ENCODE data around the gene SFTPD. TPM values are rescaled to one million over a fixed set of nuclear protein-coding genes. Genes with fewer than 3 reads are reported as not detected.

Gene SFTPD
- total RNA-seq, 1 donor from 2014 or later = not detected

GRCh38 chr10:79946271-79947082, 2.4 kb downstream of the SFTPD start:
- intact Hi-C loops (cut with micrococcal nuclease) = no loop called here

DNA sequence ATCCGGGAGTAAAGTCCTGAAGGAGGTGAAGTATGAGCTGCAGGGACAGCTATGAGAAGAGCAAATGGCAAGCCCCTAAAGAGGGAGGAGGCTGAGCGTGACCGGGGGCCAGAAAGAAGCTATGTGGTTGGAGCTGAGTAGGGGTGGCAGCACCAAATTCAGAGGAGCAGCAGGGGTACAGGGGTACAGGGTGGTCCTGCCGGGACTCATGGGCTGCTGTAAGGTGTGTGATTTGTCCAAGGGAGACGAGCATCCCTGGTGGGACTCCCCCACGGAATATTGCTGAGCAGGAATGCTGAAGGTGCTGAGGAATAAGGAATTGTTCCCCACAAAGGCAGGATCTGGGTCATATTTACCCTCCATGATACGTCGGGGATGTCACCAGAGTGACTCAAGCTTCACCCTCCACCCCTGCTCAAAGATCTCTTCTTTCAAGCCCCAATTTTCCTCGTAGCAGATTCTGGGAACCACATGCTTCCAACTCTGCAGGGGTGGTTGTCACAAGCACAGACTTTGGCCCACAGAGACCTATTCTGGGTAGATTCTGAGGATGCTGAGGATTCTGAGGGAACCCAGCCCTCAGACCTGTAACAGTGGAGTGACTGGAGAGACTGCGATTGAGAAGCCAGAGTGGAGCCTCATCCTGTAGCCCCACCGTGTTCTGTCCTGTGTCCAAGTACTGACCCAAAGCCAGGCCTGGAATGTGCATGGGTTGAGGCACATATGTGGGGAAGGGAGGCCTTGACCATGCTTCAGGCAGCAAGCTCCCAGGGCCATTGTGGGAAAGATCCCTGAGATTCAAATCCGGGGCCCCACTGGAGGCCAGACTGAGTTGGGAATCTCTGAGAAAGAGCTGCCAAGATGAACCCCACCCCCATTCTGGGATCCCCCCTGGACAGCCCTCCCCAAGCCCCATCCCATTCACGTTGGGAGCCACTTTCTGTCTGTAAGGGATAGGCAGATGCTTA, 4.2 kb downstream of the SFTPD start:
- intact Hi-C loops (cut with micrococcal nuclease) = no loop called here

GRCh38 chr10:79943871-79944270, 5.0 kb downstream of the SFTPD start:
- intact Hi-C loops (cut with micrococcal nuclease) = no loop called here

DNA sequence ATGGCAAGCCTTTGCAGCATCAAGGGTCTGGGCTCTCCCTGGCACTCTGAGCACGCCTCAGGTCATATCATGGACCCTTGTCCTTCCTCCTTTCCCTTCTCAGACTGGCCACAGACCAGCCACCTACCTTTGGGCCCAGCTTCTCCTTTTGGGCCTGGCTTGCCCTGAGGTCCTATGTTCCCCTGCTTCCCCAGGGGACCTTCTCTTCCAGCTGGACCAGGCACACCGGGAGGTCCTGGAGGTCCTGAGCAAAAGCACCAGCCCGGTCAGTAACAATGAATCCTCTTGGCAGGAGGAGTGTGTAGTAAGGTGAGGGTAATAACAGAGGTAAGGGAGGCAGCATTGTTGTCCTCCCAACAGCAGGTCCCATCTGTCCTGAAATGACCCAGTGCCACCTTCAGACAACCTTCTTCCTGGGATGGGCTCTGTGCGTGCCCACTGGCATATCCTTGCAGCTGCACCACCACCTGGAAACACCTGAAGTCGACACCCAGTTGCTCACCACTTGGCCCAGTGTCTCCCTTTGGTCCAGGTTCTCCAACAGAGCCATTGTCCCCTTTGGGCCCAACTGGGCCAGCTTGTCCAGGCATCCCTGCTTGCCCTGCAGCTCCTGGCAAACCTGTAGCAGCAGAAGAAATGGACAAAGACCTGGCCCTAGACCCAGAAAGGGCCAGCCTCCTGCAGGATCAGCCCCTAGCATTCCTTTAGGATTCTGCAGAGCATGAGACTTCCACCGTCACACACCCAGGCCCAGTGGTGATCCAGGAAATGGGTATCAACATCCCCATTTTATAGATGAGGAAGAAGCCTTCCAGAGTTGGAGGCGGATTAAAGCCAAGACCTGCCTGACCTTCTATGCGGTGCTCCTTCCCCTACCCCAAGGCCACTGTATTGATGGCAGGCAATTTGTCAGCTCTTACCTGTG, 6.4 kb downstream of the SFTPD start:
- intact Hi-C loops (cut with micrococcal nuclease) = no loop called here

DNA sequence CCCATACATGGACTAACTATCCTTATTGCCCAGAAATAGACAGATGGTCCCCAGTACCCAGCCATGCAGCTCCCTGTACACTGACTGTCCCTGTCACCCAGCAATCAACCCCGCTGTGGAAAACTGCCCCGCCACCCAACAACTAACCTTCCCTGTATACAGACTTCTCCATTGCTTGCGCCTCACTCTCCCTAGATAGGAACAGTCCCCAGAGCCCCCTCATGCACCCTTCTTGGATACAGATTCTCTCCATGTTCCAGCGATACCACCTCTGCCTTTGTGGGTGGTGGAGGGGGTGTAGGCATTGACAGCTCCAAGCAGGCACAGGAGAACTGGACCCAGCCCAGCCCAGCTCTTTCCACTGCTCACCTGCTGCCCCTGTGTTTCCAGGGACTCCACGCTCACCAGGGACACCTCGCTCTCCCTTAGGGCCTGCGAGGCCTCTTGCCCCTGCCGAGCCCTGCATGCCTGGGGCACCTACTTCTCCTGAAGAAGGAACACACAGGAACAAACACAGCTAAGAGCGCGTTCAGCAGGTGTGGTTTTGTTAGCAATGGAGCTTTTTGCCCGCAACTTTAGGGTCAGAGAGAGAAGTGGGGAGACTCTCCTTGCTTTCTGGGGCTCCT, 7.2 kb downstream of the SFTPD start:
- intact Hi-C loops (cut with micrococcal nuclease) = no loop called here

GRCh38 chr10:79941146-79941545, 7.8 kb downstream of the SFTPD start:
- intact Hi-C loops (cut with micrococcal nuclease) = no loop called here

DNA sequence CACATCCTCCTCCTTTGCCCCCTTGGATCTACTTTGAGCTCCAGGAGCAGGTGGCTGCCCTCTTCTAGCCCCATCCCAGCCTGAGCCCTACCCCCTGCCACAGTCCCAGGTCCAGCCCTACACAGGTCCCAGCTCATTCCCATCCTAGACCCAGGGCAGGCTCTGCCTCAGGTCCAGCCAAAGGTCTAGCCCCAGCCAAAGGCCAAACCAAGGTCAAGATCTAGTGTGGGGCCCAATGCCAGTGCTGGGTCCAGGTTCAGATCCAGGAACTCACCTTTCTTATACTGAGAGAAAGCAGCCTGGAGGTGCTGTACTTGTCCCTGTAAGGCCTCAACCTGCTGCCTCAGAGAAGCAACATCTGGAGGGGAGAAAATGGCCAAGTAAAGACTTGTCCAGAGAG, 8.5 kb downstream of the SFTPD start:
- intact Hi-C loops (cut with micrococcal nuclease) = no loop called here

DNA sequence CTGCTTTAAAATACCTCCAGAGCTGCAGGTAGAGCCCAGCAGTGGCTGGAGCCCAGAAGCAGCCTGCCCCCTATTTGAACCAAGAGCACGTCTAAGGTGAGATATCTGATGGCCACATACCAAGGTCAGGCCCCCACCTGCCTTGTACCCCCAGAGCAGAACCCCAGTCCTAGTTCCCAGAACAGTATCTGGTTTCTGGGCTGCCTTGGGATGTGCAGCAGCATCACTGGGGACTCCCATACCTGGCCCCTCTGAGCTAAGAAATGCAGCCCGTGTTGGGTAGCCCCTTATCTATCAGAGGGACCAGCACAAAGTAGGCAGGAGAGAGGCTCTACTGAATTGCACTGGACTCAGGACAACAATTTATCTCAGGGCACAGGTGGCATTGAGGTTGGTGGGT, 8.9 kb downstream of the SFTPD start:
- intact Hi-C loops (cut with micrococcal nuclease) = no loop called here

DNA sequence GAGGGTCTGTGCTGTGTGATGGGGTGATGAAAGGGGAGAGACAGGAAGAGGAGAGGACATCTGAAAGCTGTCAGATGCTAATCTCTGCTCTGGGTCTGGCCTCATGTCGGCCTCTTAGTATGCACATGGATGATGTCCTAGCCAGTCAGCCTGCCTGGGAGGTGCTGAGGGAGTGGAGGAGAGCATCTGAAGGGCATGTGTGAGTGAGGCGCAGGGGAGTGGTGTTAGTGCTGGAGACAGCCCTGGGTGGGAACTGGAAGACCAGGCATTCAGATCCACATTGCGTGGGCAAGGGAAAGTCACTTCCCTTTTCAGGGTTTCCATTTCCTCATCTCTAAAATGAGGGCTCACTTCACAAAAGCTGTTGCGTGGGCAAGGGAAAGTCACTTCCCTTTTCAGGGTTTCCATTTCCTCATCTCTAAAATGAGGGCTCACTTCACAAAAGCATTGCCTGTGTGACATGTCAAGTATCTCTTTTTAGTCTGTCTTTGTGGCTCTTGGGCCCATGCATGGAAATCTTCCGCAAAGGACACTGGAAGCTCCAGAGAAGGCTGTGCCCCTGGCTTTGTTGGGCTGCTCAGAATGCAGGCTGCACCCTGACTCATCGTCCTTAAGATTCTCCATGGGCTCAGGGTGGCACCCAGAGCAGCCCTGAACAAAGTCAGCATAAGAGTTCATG, 10.0 kb downstream of the SFTPD start:
- intact Hi-C loops (cut with micrococcal nuclease) = no loop called here

DNA sequence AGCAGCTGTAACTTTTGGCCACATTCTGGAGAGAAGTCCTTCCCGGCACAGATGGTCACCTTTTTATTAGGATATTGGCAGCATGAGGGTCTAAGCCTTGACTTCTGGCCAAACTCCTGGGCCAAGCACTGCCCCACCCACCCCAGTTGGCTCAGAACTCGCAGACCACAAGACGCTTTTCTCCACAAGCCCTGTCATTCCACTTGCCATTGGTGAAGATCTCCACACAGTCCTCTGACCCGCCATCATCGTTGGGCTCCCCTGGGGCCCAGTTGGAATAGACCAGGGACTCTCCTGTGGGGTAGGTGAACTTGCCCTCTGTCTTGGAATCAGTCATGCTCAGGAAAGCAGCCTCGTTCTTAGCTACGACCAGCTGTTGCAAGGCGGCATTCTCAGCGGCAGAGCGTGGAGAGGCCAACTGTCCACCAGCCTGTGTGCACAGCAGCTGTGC, 11.2 kb downstream of the SFTPD start:
- intact Hi-C loops (cut with micrococcal nuclease) = no loop called here

DNA sequence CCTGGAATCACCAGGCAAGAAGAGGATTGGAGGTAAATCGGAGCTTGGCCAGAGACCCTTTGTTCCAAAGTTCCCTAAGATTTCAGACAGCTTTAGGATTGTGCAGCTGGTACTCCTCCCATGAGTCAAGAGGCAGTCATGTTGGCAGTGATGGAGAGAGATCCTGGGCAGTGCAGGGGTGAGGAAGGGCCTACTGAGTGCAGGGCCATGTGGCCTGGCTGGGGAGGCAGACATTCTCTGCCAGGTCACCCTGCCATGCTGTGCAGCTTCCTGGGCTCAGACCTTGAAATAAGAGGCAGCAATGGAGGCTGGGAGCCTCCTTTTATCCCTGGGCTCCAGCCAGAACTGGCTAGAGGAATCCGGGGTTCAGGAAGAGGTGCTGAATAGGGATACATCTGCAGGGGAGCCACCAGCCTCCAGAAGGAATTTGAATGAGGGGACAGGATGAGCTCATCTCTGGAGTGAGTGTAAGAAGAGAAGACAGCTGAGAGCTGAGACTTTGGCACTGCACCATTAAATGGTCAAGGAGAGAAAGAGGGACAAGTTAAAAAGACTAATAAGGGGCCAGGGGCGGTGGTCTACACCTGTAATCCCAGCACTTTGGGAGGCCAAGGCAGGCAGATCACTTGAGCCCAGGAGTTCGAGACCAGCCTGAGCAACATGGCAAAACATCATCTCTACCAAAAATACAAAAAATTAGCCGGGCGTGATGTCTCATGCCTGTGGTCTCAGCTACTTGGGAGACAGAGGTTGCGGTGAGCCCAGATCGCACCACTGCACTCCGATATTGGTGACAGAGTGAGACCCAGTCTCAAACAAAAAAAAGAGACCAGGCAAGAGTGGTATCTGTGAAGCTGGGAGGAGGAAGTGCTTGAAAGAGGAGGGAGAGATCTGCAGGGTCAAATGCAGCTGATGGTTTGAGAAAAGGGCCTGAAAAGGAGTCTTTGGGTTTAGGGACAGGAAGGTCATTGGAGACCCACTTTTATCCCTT, 12.0 kb downstream of the SFTPD start:
- intact Hi-C loops (cut with micrococcal nuclease) = no loop called here

DNA sequence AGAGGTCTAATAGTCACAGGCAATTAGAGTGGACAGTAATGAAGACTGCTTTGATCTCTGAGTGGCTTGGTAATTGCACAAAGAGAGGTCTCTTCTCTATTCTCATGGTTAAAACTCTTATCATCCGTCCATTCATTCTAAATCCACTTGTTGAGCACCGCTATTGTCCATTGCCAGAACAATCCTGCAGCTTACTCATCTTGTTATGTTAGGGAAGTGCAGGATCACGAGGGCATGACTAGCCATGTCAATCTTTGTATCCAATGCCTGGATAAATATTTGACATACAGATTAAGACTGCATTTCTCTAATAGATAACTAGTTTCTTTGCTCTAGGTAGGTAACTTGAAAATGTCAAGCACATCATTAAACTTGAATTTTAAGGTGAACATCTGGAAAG, 14.9 kb downstream of the SFTPD start:
- intact Hi-C loops (cut with micrococcal nuclease) = no loop called here

- intact Hi-C loops (cut with micrococcal nuclease) = no loop called here
Measured at GRCh38 chr10:79932841-79933379, 16.0 kb downstream of the SFTPD start.

DNA sequence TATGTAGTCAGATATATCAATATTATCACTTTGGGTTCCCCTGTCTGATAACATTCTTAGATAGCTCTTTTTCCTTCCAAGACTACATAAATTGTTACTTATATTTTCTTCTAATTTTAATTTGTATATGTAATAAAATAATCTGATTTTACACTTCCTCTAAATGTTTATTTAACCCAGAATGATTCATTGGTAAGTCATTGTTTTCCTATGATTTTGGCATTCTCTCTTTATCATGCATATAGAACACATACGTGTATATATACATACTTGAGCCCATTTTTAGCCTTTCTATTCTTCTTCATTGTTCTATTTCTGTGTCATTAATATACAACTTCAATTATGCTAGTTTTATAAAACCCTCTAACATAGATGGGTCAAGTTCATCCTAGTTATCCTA, 16.6 kb downstream of the SFTPD start:
- intact Hi-C loops (cut with micrococcal nuclease) = no loop called here

GRCh38 chr10:79930751-79931150, 18.2 kb downstream of the SFTPD start:
- intact Hi-C loops (cut with micrococcal nuclease) = no loop called here

DNA sequence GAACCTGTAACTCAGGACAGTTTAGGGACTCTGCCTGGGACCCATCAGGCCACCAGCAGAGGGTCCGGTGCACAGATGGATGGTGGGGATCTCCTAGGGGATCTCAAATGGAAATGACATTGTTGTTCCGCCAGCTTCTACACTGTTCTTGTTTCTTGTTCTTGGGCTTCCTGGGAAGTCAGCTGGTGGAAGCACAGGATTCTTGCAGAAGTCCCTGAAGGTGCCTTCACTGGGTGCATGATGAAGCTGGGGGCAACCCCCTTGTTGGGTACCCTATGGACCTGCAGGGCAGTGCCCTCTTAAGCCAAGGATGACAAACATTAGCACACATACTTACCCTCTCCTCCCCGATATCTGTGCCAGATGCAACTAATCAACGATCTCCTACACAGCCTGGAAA, 18.6 kb downstream of the SFTPD start:
- intact Hi-C loops (cut with micrococcal nuclease) = no loop called here

DNA sequence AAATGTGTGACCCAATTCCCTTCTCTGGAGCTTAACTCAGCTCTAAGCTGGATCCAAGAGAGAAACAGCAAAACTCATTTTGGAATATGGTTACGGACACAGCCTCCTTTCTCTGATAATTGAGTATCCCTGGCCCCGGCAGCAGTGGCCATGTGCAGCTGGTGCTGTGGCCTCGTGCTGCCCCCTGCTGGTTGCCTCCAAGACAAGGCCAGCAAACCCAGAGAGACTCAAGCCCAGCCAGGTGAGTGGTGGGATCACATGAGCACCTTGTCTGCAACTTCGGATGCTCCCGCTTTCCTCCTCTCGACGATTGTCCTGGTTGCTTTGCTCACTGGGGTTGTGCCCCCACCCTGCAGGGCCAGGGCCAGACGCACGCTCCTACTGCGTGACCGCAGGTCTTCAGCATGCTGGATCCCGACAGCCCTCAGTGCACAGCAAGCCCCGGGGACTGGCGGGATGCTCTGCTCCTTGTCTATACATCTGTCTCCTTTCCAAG, 19.4 kb downstream of the SFTPD start:
- intact Hi-C loops (cut with micrococcal nuclease) = loop anchor here (1.0 to 5.0 kb wide), 3 partner anchors 151 to 392 kb away; no protein-coding TSS in a partner anchor

DNA sequence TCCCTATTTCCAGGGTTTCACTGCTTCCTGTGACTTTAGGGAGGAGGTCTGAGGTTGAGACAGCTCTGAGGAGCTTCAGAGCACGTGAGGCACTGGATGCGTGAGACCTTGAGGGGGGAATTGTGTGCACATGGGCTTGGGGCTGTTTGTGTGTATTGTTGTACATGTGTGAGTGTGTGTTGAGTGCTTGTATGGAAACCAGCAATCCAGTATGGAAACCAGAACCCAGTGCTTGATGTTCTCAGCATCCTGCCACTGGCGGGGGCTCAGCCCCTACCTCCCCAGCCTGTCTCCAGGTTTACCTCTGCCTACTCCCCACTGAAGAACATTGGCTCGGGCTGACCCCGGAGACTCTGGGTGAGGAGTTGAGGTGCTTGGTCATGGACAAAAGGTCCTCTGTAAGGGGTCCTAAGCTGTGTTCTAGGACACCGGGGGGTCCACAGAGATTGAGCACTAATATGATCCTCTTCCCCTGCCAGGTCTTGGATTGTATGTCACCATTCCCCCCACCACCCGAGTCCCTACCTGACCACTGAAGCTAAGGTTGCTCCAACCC, 20.8 kb downstream of the SFTPD start:
- intact Hi-C loops (cut with micrococcal nuclease) = loop anchor here (2.0 to 5.0 kb wide), 2 partner anchors 149 to 391 kb away; no protein-coding TSS in a partner anchor
